Stimulated activated CD4-positive, alpha-beta T cell treated with anti-CD3 and anti-CD28 coated beads, Interleukin-12 subunit alpha, Interleukin-12 subunit beta, amount 100 ng/mL, for 48 hours (primary cell): ENCODE data around the gene DSP.

ENCODE experiments used
- DNase-seq, 3 donors: peaks; one replicate each; pipeline ENCODE4 v3.0.0-alpha.2; 2020; ENCODE audit warnings: low read depth in 2 of 3, low spot score in 1 of 3

The DSP gene

GRCh38 chr6:7534192-7534591 lies 7.3 kb upstream of the DSP start:
- no peak for DNase-seq

- DNase-seq = no peak
Observed at GRCh38 chr6:7535498-7535897, 6.0 kb upstream of the DSP start.

- DNase-seq = no peak
Observed at GRCh38 chr6:7537565-7538174, 3.8 kb upstream of the DSP start.

DNA sequence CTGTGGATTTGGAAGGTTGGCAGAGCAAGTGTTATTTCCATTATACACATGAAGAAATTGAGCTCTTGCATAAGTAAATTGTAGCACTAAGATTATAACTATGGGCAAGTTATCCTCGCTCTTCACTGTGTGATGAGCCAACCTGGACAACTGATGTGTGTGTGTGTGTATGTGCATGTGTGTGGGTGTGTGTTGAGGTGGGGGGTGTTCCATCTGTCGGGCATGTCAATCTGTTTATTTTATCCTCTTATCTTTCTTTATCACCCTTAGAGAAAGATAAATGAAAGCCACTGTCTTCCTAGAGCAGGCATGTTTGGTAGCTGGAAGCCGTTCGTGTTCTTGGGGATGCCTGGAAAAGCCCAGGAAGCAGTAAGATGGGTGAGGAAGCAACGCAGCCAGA lies 3.0 kb upstream of the DSP start:
- no peak for DNase-seq

GRCh38 chr6:7540595-7540994 lies 876 bp upstream of the DSP start:
- no peak for DNase-seq

DNA sequence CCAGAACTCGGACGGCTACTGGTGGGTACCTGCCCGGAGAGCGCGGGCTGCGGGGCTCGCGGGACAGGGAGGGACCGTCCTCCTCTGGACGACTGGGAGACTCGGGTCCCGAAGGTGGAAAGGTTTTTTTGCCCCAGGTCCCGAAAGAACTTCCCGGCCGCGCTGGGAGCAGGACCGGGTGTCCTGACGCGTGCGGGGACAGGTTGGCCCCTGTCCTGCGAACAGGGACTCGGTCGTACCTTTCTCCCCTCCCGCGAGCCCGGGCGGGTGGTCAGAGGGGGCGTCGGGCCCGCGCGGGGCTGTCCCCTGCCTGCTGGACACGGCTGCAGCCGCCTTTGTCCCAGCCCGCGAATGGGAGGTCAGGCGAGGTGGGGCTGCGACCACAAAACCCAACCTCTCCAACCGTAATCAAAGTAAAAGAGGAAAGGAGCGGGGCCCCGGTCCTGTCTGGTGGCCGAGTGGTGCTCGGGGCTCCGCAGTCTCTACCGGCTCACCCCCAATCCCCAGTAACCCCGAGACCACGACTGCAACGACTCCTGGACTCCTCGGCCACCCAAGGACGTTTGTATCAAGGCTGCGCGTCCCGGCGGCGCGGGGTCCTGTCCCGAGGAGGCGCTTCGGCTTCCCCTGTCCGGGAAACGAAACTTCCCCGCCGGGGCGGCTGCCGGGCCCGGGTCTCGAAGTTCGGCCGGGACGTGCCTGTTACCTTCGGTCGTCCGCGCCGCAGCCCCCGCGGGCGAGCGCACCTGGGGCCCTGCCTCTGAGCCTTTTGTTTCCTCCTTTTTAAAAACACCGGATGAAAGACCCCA lies 798 bp downstream of the DSP start:
- no peak for DNase-seq

DNA sequence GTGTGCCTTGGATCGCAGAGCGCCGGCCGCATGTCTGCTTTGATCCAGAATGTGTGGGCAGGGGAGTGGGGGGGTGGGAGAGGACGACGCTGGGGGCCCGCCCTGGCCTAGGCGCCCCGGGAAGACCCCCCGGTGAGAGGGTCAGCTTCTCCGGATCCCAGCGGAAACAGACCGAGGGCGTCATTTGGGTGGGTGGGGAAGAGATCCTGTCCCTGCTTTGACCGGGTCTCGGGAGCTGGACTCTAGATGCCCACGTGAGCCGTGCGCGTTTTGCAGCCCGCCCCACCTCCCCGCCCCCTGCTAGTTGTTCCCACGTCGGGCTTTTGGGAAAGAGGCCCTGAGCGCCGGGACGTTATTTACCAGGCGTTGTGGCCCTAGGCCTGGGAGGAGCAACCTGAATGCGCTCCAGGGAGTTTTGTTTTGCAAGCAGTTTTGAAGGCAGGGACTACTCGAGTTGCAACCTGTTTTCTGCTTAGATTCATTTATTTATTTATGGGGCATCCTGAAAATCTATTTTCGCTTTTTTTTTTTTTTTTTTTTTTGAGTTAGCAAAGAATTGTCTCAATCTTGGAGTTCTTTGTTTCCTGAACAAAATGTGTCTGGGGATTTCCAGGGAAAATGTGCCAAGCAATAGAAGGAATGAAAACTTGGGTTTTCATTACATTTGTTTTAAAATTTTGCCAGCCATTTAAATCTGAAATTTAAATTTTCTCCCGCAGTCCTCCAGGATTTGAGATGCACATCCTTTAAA lies 1.6 kb downstream of the DSP start:
- no peak for DNase-seq

- DNase-seq = no peak
Observed at GRCh38 chr6:7543789-7544424, 2.4 kb downstream of the DSP start.

- DNase-seq = no peak
Observed at GRCh38 chr6:7544597-7544996, 3.1 kb downstream of the DSP start.

DNA sequence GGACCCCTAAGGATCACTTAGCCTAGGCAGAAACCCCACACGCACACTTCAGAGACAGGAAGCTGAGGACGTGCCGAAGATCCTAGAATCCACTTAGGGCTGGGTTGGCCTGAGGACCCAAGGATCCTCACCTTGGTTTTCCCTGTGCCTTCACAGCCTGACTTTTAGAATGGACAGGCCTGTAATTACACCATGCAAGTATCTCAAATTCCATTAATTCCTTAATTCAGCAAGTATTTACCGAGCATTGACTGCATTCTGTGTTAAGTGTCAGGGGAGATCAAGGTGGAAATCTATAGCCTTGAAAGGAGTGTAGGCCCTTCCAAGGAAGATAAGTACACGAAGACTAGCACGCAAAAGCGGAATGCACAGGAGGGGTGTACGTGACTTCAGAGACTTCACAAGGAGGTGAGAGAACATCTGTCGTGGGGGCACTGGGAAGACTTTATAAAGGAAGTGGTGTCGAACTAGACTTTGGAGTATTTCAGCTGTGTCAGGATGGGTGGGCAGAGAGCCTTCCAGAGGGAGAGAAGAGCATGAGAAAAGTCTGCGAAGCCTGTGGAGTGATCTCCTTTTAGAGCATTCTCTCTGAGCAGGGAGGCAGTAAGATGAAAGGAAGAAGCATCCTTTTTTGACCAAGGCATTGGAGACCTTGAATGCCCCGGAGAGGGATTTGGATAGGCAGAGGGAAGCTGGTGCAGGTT lies 4.0 kb downstream of the DSP start:
- no peak for DNase-seq

GRCh38 chr6:7546020-7546369 lies 4.5 kb downstream of the DSP start:
- no peak for DNase-seq

GRCh38 chr6:7546383-7546782 lies 4.9 kb downstream of the DSP start:
- no peak for DNase-seq

GRCh38 chr6:7546896-7547295 lies 5.4 kb downstream of the DSP start:
- DNase-seq = no peak

GRCh38 chr6:7547315-7547714 lies 5.8 kb downstream of the DSP start:
- DNase-seq = no peak

GRCh38 chr6:7550433-7550801 lies 8.9 kb downstream of the DSP start:
- no peak for DNase-seq

DNA sequence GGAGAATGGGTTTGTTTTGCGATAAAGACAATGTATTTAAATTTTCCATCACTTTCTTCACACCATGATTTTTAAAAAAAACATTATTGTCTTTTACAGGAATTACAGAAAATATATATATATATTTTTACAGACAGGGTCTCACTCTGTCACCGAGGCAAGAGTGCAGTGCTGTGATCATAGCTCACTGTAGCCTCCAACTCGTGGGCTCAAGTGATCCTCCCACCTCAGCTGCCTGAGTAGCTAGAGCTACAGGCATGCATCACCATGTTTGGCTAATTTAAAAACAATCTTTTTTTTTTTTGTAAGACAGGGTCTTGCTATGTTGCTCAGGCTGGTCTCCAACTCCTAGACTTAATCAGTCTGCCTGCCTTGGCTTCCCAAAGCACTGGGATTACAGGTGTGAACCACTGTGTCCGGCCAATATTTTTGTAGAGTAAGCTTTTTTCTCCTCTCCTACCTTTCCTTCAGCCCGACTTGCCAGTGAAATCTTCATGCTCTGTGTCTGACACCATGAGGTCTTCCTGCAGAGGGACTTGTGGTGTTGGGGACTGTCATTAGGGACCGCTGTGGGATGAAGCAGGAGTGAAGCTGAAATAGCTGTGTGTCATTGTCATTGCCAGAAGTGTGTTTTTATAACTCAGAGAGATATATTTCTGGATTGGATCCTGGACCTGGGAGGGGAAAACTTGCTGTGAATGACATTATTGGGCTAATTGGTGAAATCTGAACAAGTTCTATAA lies 13.2 kb downstream of the DSP start:
- no peak for DNase-seq

DNA sequence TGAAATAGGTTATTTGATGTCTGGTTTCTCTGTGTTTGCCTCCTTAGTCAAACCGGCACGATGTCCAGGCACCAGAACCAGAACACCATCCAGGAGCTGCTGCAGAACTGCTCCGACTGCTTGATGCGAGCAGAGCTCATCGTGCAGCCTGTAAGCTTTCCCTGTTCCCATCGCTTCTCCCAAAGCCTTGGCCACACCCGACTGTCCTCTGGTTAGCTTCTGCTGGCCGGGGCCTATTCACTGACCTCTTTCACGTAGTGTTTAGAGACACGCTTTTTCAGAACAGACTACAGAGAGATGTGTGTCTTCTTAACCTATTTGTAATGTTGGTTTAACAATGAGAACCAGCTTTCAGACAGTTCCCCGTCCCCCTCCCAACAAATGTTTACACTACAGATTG lies 14.2 kb downstream of the DSP start:
- no peak for DNase-seq

GRCh38 chr6:7556394-7557106 lies 15.1 kb downstream of the DSP start:
- DNase-seq = no peak

GRCh38 chr6:7557652-7558051 lies 16.2 kb downstream of the DSP start:
- no peak for DNase-seq

GRCh38 chr6:7558781-7559180 lies 17.3 kb downstream of the DSP start:
- DNase-seq = no peak
